Gastroesophageal sphincter (tissue), 4 donors: ENCODE results near the gene SNAP29. TPM values are rescaled to one million over a fixed set of nuclear protein-coding genes. Genes with fewer than 3 reads are reported as not detected.
"Not testable (repeated sequence)": the region's sequence is repeated elsewhere in the genome, so short reads cannot be mapped to it uniquely, and the experiment has no call there.

Experiments
- ATAC-seq: fragments of 150-250 bp; one replicate; pipeline ENCODE4 v1.9.1; 2016; ENCODE audit warnings: mild to moderate bottlenecking, moderate library complexity
- H3K27ac ChIP-seq, 4 donors: fragments of 200-600 bp; sonication (generic) in 3 of 4; 1 replicate in 3 of 4; 2 replicates in 1 of 4; pipeline ENCODE4 v1.5.1; 2016 to 2019
- H3K27me3 ChIP-seq: fragments of 200-600 bp; sonication (generic); one replicate; pipeline ENCODE4 v1.5.1; 2019
- H3K36me3 ChIP-seq, 2 donors: fragments of 200-600 bp; sonication (generic); one replicate each; pipeline ENCODE4 v1.5.1; 2019; ENCODE audit warnings: control low read depth in 1 of 2
- H3K4me1 ChIP-seq, 3 donors: fragments of 200-600 bp; sonication (generic); 1 replicate in 2 of 3; 2 replicates in 1 of 3; pipeline ENCODE4 v1.5.1; 2016 to 2019; ENCODE audit warnings: control low read depth in 2 of 3
- H3K4me3 ChIP-seq, 2 donors: fragments of 200-600 bp; sonication (generic); one replicate each; pipeline ENCODE4 v1.5.1; 2019; ENCODE audit warnings: mild to moderate bottlenecking in 1 of 2, moderate library complexity in 1 of 2
- H3K9me3 ChIP-seq, 3 donors: fragments of 200-600 bp; sonication (generic); one replicate each; pipeline ENCODE4 v1.5.1; 2017 to 2019; ENCODE audit warnings: control low read depth in 2 of 3
- CTCF ChIP-seq, 4 experiments: fragments of 200-600 bp in 2 of 4; fragments of 450-650 bp in 2 of 4; sonication (generic) in 1 of 4; IDR thresholded peaks; one replicate each; pipeline ENCODE4 v1.5.1; 2017 to 2019; ENCODE audit warnings: antibody characterized with exemption in 4 of 4, mild to moderate bottlenecking in 2 of 4, moderate library complexity in 2 of 4
- EP300 ChIP-seq: sonication (generic); formaldehyde crosslinking; IDR thresholded peaks from one replicate; pipeline ENCODE4 v1.6.1; 2017; ENCODE audit warnings: antibody characterized with exemption, mild to moderate bottlenecking
- POLR2A ChIP-seq, 2 donors: fragments of 450-650 bp; IDR thresholded peaks; one replicate each; pipeline ENCODE4 v1.6.1; 2017; ENCODE audit warnings: antibody characterized with exemption in 2 of 2, mild to moderate bottlenecking in 2 of 2, moderate library complexity in 1 of 2
- POLR2AphosphoS5 ChIP-seq: sonication (generic); formaldehyde crosslinking; IDR thresholded peaks from one replicate; pipeline ENCODE4 v1.6.1; 2017; ENCODE audit warnings: antibody characterized with exemption
- WGBS, 2 donors: methylation state at CpG; one replicate each; pipeline ENCODE4 v1.1.5; 2018; ENCODE audit warnings: low coverage in 1 of 2; 5-methylcytosine and 5-hydroxymethylcytosine counted together
- total RNA-seq, 4 donors: library from RNA; depleted of rRNA; stranded (reverse); fragments of >200 nt; gene quantifications; one replicate each; pipeline ENCODE4 v1.1.0, GENCODE V29; 2016

SNAP29 gene
- total RNA-seq, 4 donors from 2014 or later: 22.1 to 33.8 (median 27.1) TPM

GRCh38 chr22:20836987-20837823 is 21.6 kb upstream of the SNAP29 start:
- H3K27me3 ChIP-seq: no peaks in the 10 kb centered on the region
- TF ChIP-seq EP300: no peak
- TF ChIP-seq POLR2AphosphoS5: no peak
- no peak for TF ChIP-seq CTCF (IDR thresholded peaks at IDR 0.05)
- no peak for TF ChIP-seq POLR2A (IDR thresholded peaks at IDR 0.05)
- H3K9me3 ChIP-seq: no peaks in the 10 kb centered on the region
- peaks cover 4 to 27% of the 10 kb centered on the region in 2 donors for H3K36me3 ChIP-seq
- H3K27ac ChIP-seq: no peak overlapping the region
- WGBS, 2 donors: 94 to 100% methylated on average over 1 to 2 of the region's 2 CpGs
- H3K4me3 ChIP-seq: no peak overlapping the region
- peaks cover 0 to 19% (median 0%) of the 10 kb centered on the region in 3 donors for H3K4me1 ChIP-seq
- no peak for ATAC-seq

- H3K27ac ChIP-seq, H3K27me3 ChIP-seq, H3K4me3 ChIP-seq, H3K9me3 ChIP-seq, ATAC-seq, H3K36me3 ChIP-seq: not testable (repeated sequence)
- 100% methylated on average over 1 to 2 of the region's 10 CpGs for WGBS, 2 donors
- peaks cover 0 to 19% (median 0%) of the 10 kb centered on the region in 3 donors for H3K4me1 ChIP-seq
These were observed 19.5 kb upstream of the SNAP29 start for GRCh38 chr22:20839354-20839753.

GRCh38 chr22:20839837-20840645 is 18.8 kb upstream of the SNAP29 start:
- no peak for TF ChIP-seq POLR2A (IDR thresholded peaks at IDR 0.05)
- no peak for TF ChIP-seq CTCF (IDR thresholded peaks at IDR 0.05)
- TF ChIP-seq POLR2AphosphoS5: no peak
- TF ChIP-seq EP300: no peak
- Histone ChIP-seq H3K27me3 (no peaks in the 10 kb centered on the region), H3K9me3 (no peaks in the 10 kb centered on the region), H3K4me3 (no peak overlapping the region), H3K4me1 (peaks cover 0 to 19% (median 0%) of the 10 kb centered on the region in 3 donors), H3K27ac (no peak overlapping the region), H3K36me3 (no peaks in the 10 kb centered on the region)
- 88 to 94% methylated on average over 3 of the region's 3 CpGs for WGBS, 2 donors
- ATAC-seq: no peak

GRCh38 chr22:20840646-20841371 is 18.0 kb upstream of the SNAP29 start:
- 75 to 86% methylated on average over 2 to 8 of the region's 8 CpGs for WGBS, 2 donors

More at GRCh38 chr22:20840646-20841371, 18.0 kb upstream of the SNAP29 start:
- no peak overlapping the region for H3K27ac ChIP-seq
- no peaks in the 10 kb centered on the region for H3K9me3 ChIP-seq
- H3K4me3 ChIP-seq: no peak overlapping the region
- H3K27me3 ChIP-seq: no peaks in the 10 kb centered on the region
- no peaks in the 10 kb centered on the region for H3K36me3 ChIP-seq
- H3K4me1 ChIP-seq: peaks cover 0 to 19% (median 0%) of the 10 kb centered on the region in 3 donors
- no peak for ATAC-seq
- TF ChIP-seq CTCF (IDR thresholded peaks at IDR 0.05) (no peak), EP300 (no peak), POLR2AphosphoS5 (no peak), POLR2A (IDR thresholded peaks at IDR 0.05) (no peak)
